K562 (cell line): Measurements from ENCODE around the gene SLC34A1. TPM values are rescaled to one million over a fixed set of nuclear protein-coding genes. Genes with fewer than 3 reads are reported as not detected.

ENCODE experiments used
- ARID2 ChIP-seq: fragments of 450-650 bp; IDR thresholded peaks from 2 replicates; pipeline ENCODE4 v1.6.1; 2017; ENCODE audit warnings: antibody characterized with exemption, mild to moderate bottlenecking
- CXXC5 ChIP-seq: fragments of 250-450 bp; sonication (Bioruptor Pico); IDR thresholded peaks from 2 replicates; pipeline ENCODE4 v1.8.0; 2022; ENCODE audit warnings: inconsistent platforms, mild to moderate bottlenecking, moderate library complexity
- HEY1 ChIP-seq: fragments of 250-450 bp; sonication (Bioruptor Pico); IDR thresholded peaks from 2 replicates; pipeline ENCODE4 v1.5.0; 2020; ENCODE audit warnings: mild to moderate bottlenecking, moderate library complexity, borderline replicate concordance
- NRF1 ChIP-seq, 2 experiments: fragments of 450-650 bp; IDR thresholded peaks in 1 of 2; conservative IDR thresholded peaks in 1 of 2; 2 replicates each; pipeline ENCODE4 v1.6.1; 2014; ENCODE audit warnings: mild to moderate bottlenecking in 2 of 2
- OTX1 ChIP-seq: fragments of 450-650 bp; formaldehyde crosslinking; IDR thresholded peaks from 2 replicates; pipeline ENCODE4 v1.4.0; 2022; ENCODE audit warnings: mild to moderate bottlenecking
- POLR2G ChIP-seq: fragments of 200-400 bp; formaldehyde crosslinking; IDR thresholded peaks from 2 replicates; pipeline ENCODE4 v1.6.1; 2017; ENCODE audit warnings: low read depth, mild to moderate bottlenecking, antibody characterized with exemption, low read length, moderate library complexity
- PTBP1 ChIP-seq: fragments of 200-400 bp; formaldehyde crosslinking; IDR thresholded peaks from 2 replicates; pipeline ENCODE4 v1.6.1; 2017; ENCODE audit warnings: low read depth, low read length
- ZBTB1 ChIP-seq: sonication (generic); formaldehyde crosslinking; IDR thresholded peaks from 2 replicates; pipeline ENCODE4 v1.8.1; 2023; ENCODE audit warnings: missing genetic modification reagents, low read depth, mild to moderate bottlenecking, borderline replicate concordance
- ZNF830 ChIP-seq: fragments of 250-450 bp; sonication (Bioruptor Pico); IDR thresholded peaks from 2 replicates; pipeline ENCODE4 v1.5.0; 2021; ENCODE audit warnings: mild to moderate bottlenecking
- polyA plus RNA-seq, 8 experiments: library from polyadenylated mRNA; depleted of rRNA in 4 of 8; stranded (reverse) in 5 of 8; unstranded in 3 of 8; fragments of >200 nt; fragmentation: Nextera tagmentation in 2 of 8; fragmentation: Illumina TruSeq in 1 of 8; extraction: Ambion mirVana in 2 of 8; extraction: Trizol in 1 of 8; gene quantifications; 2 replicates each; pipeline versions ENCODE4 v1.2.1 to v1.2.3, GENCODE V29; 2011 to 2014; ENCODE audit warnings: inconsistent platforms in 1 of 8, missing spikeins in 1 of 8
- total RNA-seq, 7 experiments: library from RNA; depleted of rRNA in 6 of 7; stranded (reverse); fragments of >200 nt in 6 of 7; fragmentation: Illumina TruSeq in 2 of 7; extraction: Trizol in 2 of 7; gene quantifications; 2 replicates each; pipeline versions ENCODE4 v1.2.1 to v1.2.3, GENCODE V29; 2011 to 2021; ENCODE audit warnings: low replicate concordance in 1 of 7
- TF ChIP-seq, protein P1 (sequence below), 2 experiments: fragments of 450-650 bp in 1 of 2; sonication (generic) in 1 of 2; formaldehyde crosslinking in 1 of 2; IDR thresholded peaks; 2 replicates each; pipeline versions ENCODE4 v1.7.1 to v1.9.0; 2016 to 2022; ENCODE audit warnings: inconsistent platforms in 1 of 2, mild to moderate bottlenecking in 1 of 2, missing genetic modification reagents in 1 of 2
- TF ChIP-seq, protein P2 (sequence below): sonication (generic); formaldehyde crosslinking; IDR thresholded peaks from 2 replicates; pipeline ENCODE4 v1.9.0; 2022; ENCODE audit warnings: mild to moderate bottlenecking, missing genetic modification reagents
- TF ChIP-seq, protein P3 (sequence below), 3 experiments: fragments of 200-800 bp in 1 of 3; sonication (Bioruptor generic) in 1 of 3; sonication (generic) in 1 of 3; formaldehyde crosslinking in 1 of 3; IDR thresholded peaks; 2 replicates each; pipeline versions ENCODE4 v1.6.1 to v1.8.0; 2016 to 2022; ENCODE audit warnings: mild to moderate bottlenecking in 2 of 3, missing compliant biosample characterization in 2 of 3, missing genetic modification characterization in 2 of 3, missing genetic modification reagents in 1 of 3
- TF ChIP-seq, protein P4 (sequence below): fragments of 450-650 bp; IDR thresholded peaks from 2 replicates; pipeline ENCODE4 v1.7.0; 2016; ENCODE audit warnings: borderline replicate concordance

The SLC34A1 gene
- total and polyA plus RNA-seq, 9 of the 15 experiments (the other 6 are each of a cell fraction or from before 2014, with no cell fraction given), result not detected

GRCh38 chr5:177357459-177358351 lies 26.5 kb upstream of the SLC34A1 start, which contains the start of gene RGS14 (continued):
- TF ChIP-seq, protein P1, sequence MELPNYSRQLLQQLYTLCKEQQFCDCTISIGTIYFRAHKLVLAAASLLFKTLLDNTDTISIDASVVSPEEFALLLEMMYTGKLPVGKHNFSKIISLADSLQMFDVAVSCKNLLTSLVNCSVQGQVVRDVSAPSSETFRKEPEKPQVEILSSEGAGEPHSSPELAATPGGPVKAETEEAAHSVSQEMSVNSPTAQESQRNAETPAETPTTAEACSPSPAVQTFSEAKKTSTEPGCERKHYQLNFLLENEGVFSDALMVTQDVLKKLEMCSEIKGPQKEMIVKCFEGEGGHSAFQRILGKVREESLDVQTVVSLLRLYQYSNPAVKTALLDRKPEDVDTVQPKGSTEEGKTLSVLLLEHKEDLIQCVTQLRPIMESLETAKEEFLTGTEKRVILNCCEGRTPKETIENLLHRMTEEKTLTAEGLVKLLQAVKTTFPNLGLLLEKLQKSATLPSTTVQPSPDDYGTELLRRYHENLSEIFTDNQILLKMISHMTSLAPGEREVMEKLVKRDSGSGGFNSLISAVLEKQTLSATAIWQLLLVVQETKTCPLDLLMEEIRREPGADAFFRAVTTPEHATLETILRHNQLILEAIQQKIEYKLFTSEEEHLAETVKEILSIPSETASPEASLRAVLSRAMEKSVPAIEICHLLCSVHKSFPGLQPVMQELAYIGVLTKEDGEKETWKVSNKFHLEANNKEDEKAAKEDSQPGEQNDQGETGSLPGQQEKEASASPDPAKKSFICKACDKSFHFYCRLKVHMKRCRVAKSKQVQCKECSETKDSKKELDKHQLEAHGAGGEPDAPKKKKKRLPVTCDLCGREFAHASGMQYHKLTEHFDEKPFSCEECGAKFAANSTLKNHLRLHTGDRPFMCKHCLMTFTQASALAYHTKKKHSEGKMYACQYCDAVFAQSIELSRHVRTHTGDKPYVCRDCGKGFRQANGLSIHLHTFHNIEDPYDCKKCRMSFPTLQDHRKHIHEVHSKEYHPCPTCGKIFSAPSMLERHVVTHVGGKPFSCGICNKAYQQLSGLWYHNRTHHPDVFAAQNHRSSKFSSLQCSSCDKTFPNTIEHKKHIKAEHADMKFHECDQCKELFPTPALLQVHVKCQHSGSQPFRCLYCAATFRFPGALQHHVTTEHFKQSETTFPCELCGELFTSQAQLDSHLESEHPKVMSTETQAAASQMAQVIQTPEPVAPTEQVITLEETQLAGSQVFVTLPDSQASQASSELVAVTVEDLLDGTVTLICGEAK (IDR thresholded peaks at IDR 0.05), result peak; percentile 60; the same call in 1 of the 2 replicates
- TF ChIP-seq, protein P1 (CRISPR knock-in tag; IDR thresholded peaks at IDR 0.05), result no peak
- no peak for TF ChIP-seq PTBP1
- TF ChIP-seq, protein P2, sequence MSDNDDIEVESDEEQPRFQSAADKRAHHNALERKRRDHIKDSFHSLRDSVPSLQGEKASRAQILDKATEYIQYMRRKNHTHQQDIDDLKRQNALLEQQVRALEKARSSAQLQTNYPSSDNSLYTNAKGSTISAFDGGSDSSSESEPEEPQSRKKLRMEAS (CRISPR knock-in tag), result peak; percentile 67
- TF ChIP-seq, protein P3, sequence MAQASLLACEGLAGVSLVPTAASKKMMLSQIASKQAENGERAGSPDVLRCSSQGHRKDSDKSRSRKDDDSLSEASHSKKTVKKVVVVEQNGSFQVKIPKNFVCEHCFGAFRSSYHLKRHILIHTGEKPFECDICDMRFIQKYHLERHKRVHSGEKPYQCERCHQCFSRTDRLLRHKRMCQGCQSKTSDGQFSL (CRISPR knock-in tag; IDR thresholded peaks at IDR 0.05), result peak; percentile 69; the same call in 1 of the 2 replicates
- TF ChIP-seq, protein P3 (tag; IDR thresholded peaks at IDR 0.05), result no peak
- no peak for TF ChIP-seq ARID2
- peak; percentile 64; the same call in 1 of the 2 replicates for TF ChIP-seq OTX1 (CRISPR knock-in tag)
- peak; percentile 63 for TF ChIP-seq POLR2G
- 0 out of 2 replicates have a peak, but pooled peaks have one; percentile 51 for TF ChIP-seq ZNF830
- no peak for TF ChIP-seq HEY1 (CRISPR knock-in tag)
- TF ChIP-seq NRF1 (conservative IDR thresholded peaks at IDR 0.05 in 1 of 2, IDR thresholded peaks at IDR 0.05 in 1 of 2), result peak; percentile 27 to 46; a peak in 2 of 4 replicates
- TF ChIP-seq ZBTB1 (CRISPR knock-in tag), result no peak
- TF ChIP-seq, protein P4, sequence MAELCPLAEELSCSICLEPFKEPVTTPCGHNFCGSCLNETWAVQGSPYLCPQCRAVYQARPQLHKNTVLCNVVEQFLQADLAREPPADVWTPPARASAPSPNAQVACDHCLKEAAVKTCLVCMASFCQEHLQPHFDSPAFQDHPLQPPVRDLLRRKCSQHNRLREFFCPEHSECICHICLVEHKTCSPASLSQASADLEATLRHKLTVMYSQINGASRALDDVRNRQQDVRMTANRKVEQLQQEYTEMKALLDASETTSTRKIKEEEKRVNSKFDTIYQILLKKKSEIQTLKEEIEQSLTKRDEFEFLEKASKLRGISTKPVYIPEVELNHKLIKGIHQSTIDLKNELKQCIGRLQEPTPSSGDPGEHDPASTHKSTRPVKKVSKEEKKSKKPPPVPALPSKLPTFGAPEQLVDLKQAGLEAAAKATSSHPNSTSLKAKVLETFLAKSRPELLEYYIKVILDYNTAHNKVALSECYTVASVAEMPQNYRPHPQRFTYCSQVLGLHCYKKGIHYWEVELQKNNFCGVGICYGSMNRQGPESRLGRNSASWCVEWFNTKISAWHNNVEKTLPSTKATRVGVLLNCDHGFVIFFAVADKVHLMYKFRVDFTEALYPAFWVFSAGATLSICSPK, result no peak
- TF ChIP-seq CXXC5 (CRISPR knock-in tag), result peak; percentile 53; the same call in 1 of the 2 replicates
